SH-SY5Y (cell line): ENCODE data around the gene MYBPH.

Source experiments
- GATA2 ChIP-seq: IDR thresholded peaks from 2 replicates; pipeline ENCODE4 v1.6.1; 2011; ENCODE audit warnings: mild to moderate bottlenecking, low read depth, low read length
- GATA3 ChIP-seq: IDR thresholded peaks from 2 replicates; pipeline ENCODE4 v1.6.1; 2011; ENCODE audit warnings: low read depth, mild to moderate bottlenecking, low read length, moderate library complexity

- TF ChIP-seq GATA3 (no peak), GATA2 (no peak)
Observed at GRCh38 chr1:203200916-203201315, 25.3 kb upstream of the MYBPH start.
